ENCODE measurements around the gene RGL1.

The RGL1 gene

GRCh38 chr1:183870351-183871077 is 65.6 kb downstream of the RGL1 start:
- no peak for DNase-seq

DNA sequence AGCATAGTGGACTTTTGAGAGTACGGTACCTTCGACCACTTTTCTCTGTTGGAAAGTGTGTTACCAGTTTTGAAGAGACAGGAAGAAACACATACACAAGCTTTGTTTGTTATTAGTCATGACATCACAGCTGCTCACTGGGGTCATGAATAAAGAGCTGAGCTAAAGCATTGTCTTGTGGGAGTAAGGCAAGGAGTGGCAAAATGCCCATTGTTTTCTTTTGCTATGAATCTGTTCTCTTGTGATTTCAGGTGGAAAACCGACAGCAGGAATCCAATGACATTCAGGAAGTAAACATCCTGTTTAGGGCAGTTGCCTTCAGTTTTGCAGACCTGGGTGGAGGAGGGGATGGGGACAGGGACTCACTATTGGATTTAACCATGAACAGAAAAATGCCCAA is 66.2 kb downstream of the RGL1 start:
- DNase-seq, result peak; percentile 62

- no peak for DNase-seq
These were observed 66.7 kb downstream of the RGL1 start for GRCh38 chr1:183871601-183872000.

DNA sequence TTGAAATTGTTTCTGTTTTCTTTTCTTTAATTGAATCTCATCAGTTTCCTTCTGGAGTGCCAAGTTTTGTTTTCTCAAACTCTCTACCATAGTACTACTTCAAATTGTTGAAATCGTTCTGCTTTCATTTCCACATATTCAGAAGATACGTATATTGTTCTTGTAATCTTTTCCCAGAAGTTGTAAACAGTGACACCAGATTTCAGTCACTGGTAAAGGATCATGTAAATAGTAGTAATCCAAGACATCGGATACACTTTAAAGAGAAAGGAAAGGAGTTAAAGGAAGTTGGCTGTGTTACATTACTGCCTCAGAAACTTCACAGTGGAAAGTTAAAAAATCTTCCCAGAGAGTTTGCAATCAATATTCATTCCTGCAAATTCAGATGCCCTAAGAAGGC is 67.5 kb downstream of the RGL1 start:
- DNase-seq, result no peak

DNA sequence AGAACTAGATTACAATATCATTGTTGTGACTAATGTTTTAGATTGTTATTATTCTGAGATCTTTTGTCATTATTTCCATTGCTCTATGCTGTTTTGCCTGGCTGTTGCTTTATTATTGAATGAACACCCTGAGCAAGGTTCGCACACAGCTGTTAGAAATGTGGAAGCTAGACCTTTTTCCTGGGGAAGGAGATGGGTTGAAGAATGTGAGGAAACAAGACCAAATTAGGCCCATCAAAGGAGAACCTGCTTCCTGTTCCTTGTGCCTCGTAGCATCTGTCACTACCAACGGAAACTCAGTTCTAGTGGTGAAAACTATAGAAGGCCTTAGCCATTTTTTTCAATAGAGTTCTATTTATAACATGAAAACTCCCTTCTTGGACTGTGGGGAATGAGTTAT is 68.7 kb downstream of the RGL1 start:
- DNase-seq, result no peak

- no peak for DNase-seq
These were observed 71.4 kb downstream of the RGL1 start for GRCh38 chr1:183876309-183876708.

- peak; percentile 78 for DNase-seq
These were observed 72.3 kb downstream of the RGL1 start for GRCh38 chr1:183877053-183877720.

- no peak for DNase-seq
These were observed 74.6 kb downstream of the RGL1 start for GRCh38 chr1:183879494-183879893.

- no peak for DNase-seq
These were observed 75.0 kb downstream of the RGL1 start for GRCh38 chr1:183879966-183880365.

GRCh38 chr1:183880531-183881243 is 75.8 kb downstream of the RGL1 start:
- no peak for DNase-seq

- no peak for DNase-seq
These were observed 76.6 kb downstream of the RGL1 start for GRCh38 chr1:183881387-183882131.

GRCh38 chr1:183882335-183883167 is 77.6 kb downstream of the RGL1 start:
- no peak for DNase-seq

DNA sequence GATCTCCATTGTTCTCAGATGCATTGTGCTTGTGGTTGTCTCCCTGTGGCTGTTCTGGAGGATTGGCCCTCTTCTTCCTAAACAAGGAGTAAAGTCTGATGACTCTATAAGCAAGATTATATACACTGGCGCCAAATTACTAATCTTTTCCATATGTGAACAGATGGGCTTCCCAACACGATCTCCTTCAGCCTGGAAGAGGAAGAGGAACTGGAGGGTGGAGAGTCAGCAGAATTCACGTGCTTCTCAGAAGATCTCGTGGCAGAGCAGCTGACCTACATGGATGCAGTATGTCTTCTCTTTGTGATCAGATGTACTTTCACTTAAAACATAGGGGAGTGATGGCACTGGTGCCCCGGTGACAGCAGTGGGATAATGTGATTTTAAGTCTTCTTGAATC is 78.7 kb downstream of the RGL1 start:
- no peak for DNase-seq

GRCh38 chr1:183884526-183884925 is 79.6 kb downstream of the RGL1 start:
- no peak for DNase-seq

DNA sequence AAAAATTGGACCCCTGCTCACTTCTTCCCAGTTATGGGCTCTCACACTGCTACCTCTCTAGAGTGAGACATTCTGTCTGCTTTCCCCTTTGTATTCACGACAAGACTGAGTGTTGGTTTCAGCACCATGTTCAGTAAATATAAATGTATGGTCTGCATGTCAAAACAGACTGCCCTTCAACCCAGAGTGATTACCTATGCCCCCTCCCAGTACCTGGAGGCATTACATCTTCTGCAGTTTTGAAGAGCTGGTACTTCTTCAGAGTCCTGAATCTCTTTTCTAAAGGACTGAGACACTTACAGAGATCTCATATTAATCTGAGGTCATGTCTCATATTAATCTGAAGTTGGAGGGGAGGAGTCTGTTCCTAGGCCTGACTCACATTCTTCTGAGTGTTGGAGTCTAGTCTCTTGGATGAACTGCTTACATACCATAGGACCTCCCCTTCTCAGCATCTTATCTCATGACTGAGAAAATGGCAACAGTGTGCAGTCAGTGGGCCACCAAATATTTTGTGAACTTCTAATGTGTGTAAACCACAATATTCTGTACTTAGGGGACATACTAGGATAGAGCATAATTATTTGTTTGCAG is 80.3 kb downstream of the RGL1 start:
- no peak for DNase-seq

- DNase-seq, result no peak
These were observed 81.3 kb downstream of the RGL1 start for GRCh38 chr1:183886083-183886828.

DNA sequence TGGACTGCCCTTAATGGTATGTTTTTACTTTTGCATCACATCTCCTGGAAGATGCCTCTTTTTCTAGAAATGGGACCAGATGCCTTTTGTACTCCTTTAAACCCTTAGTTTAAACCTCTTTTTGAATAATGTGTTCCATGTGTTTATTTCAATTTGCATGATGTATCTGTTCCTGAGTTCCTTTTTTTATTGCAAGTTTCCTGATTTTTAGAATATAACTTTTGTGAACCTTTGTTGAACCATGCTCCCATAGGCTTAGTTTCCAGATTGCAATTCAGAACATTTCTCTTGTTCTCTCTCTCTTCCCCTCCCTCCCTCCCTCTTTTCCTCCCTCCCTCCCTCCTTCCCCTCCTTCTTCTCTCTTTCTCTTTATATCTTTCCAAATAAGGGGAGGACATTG is 81.9 kb downstream of the RGL1 start:
- DNase-seq, result no peak

DNA sequence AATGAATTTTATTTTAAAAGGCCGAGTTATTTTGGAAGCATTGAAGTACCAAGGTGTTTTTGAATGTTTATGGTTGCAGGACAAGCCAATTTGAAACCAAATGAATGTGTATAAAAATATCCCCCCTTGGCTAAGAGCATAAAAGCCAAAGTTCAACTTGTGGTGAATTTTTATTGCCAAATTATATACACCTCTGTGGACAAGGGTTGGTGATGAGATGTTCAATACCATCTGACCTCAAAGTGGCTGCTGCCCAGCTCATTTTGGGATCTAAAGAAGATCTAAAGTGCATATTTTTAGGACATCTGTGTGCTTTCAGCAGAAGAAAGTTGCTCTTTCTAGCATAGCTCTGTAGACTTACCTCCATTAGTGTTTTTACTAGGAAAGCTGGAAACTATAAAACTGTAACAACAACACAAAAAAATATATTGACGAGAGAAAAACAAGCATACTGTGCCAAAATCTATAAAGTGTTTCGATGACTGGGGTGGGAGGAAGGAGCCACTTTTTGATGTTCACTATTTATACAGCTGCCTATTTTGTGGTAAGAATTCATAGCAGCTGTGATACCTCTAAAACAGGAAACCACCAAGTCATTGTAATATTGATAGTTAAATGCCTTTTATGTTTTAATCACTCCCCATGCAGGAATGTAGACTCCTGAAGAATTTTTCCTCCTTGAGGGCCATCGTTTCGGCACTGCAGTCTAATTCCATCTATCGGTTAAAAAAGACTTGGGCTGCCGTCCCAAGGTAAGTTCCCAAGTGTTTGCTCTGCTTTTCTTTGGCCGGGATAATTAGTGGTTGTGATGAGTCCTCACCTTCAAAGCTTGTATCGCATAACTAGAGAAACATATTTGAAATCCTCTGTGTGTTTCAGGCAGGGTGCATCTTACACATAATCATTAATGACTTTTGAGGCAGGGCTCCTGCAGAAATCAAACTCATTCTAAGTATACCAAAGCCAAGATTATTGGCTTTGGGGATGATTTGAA is 83.2 kb downstream of the RGL1 start:
- no peak for DNase-seq

DNA sequence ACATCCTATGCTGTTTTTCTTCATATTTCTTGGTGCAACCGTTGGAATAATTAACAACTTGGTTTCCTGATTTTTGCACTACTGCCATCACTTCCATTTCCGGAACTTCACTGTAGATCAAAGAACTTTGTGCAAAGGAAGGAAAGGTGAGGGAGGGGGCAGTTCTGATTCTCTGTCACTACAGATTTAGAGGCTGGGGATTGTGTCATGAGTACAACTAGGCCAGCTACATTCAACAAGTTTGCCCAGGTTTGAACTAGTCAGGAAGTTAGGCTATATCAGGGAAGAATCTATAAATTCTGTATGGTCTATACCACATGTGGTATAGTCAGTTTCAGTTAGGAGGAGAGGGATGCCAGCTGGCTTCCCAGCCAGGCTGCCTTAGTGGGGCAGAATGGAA is 84.2 kb downstream of the RGL1 start:
- DNase-seq, result no peak

Data from midbrain (tissue), 1 donor.